Hematopoietic multipotent progenitor cell (in vitro differentiated cells): ENCODE results near the gene PHETA2. TPM values are rescaled to one million over a fixed set of nuclear protein-coding genes. Genes with fewer than 3 reads are reported as not detected.
"Not testable (repeated sequence)": the region's sequence is repeated elsewhere in the genome, so short reads cannot be mapped to it uniquely, and the experiment has no call there.

Experiments used
- DNase-seq, 3 donors: peaks; one replicate each; pipeline ENCODE4 v3.0.0-alpha.2; 2011 to 2015; ENCODE audit warnings: low read depth in 2 of 3, low spot score in 2 of 3
- total RNA-seq: library from RNA; depleted of rRNA; stranded (reverse); fragments of >200 nt; gene quantifications from one replicate; pipeline ENCODE4 v1.2.3, GENCODE V29; 2012

The PHETA2 gene
- total RNA-seq, 1 donor, result 10.0 TPM

DNA sequence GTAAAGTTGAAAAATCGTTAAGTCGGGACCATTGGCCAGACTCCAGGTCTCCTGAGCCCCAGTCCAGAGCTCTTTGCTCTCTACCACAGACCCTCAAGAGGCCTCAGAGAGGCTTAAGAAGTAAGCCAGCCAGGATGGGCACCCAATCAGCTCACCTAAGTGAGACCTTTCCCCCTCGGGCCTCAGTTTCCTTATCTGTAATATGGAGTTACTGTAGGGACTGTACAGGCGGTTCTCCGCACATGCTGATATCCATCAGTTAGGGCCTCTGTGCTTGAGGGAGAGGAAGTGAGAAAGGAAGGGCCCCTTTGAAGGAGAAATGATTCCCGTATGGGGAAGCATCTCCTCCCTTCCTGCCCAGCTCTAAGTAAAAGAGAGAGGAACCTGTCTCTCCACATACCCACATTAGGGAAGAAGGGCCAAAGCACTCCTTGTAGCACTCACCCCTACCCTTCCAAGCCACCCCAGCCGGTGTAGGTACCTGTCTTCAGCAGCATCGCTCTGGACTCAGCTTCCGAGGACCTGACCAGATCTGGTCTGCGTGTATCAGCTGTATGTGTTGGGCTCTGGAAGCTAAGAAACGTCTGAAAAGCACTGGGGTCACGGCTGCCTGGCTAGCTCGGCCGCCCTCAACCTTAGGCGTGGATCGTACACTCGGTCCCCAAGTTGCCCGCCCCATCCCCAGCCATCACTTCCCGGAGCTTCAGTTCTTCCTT, 4.1 kb upstream of the PHETA2 start:
- DNase-seq, result no peak

DNA sequence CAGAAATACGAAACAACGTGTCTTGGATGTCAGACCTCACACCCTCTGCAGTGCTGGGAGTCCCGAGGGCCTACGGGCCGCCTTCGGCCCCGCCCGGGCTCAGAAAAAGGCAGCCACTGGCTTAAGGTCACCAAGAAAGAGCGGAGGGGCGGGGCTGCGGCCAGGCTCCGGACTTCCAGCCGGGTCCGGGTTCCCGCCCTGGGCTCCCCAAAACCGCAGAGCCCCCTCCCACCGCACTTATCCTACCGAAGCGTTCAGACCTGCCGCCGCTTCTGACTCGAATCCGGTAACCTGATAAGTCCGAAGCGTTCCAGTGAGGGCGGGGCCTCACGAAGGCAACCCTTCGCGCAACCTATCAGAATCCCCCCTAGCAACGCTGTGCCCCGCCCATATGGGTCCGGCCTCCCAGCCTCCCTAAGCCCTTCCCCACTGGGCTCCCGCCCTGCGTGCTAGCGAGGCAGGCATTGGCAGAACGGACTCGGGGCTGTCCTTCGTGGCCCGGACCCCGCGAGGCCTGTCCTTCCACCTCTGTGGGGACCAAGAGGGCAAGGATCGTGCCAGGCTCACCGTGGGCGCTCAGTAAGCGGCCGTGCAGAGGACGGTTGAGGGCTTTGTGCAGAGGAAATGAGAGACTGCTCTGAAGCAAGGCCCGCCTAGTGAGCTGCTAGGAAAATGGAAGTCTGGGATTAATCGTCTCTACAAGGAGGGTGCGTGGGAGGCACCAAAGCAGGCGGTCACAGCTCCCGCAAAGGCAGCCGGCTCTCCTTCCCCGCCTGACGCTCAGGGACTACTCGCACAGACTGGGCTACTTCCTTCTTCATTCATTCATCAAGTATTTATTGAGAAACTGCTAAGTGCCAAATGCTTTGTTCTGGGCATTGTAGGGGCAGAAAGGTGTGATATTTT, 3.3 kb upstream of the PHETA2 start, which contains the start of gene NAGA:
TSS of gene NAGA (minus strand) at position 296 of the 906 bp plus-strand sequence. CDS start 515 bp downstream, outside the sequence.
- DNase-seq, result peak; percentile 67 to 97 (median 94)

DNA sequence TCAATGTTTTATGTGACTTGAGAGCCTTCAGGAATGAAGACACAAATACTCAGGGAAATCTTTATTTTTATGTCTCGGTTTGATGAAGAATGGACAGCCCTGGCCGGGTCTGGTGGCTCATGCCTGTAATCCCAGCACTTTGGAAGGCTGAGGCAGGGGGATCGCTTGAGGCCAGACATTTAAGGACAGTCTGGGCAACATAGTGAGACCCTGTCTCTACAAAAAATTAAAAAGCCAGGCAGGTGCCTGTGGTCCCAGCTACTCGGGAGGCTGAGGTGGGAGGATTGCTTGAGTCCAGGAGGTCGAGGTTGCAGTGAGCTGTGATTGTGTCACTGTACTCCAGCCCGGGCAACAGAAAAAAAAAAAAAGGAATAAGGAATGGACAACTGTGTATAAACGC, 2.5 kb upstream of the PHETA2 start:
- not testable (repeated sequence) for DNase-seq

DNA sequence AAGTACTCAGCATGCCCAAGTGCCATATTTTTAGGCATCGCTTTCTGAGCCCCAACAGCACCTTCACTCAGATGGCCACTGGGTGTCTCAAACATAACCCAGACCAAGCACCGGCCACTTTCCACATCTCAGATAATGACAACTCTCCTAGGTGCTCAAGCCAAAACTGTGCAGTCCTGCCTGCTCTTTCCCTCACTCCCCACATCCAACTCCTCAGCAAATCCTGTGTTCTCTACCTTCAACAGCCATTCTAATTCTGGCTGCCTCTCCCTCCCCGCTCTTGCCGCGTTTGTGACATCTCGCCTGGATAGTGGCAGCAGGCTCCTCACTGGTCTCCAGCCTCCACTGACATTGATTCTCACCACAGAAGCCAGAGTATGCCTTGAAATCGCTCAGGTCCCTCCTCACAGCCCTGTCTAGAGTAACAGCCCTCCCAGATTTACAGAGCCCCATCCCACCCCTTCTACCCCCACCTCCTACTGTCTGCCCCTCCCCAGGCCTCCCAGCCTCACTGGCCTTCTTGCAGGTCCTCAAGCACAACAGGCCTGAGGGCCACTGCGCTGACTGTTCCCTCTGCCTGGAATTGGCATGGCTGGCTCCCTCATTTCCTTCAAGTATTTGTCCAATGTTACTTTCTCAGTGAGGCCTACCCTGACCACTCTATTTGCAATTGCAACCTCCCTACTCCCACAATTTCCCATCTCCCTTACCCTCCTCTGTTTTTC, 1.3 kb upstream of the PHETA2 start:
- no peak for DNase-seq

DNA sequence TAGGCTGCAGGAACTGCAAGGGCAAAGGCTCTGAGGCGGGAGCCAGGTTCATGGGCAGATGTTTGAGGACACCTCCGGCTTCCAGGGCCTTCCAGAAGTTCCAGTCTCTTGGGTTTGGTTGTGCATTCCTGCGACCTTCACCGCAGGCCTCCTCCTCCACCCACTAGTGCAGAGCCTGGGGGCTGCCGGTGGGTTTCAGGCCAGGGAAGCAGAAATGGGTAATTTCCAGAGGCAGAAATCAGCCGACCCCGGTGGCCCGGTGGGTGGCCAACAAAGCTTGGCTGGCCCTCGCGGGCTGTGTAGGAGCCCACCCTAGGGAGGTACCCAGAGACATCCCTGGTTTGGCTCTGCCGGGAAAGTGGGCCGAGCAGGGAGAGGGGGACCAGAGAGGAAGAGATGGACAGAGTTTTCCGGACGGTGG, 417 bp upstream of the PHETA2 start:
- DNase-seq, result no peak

DNA sequence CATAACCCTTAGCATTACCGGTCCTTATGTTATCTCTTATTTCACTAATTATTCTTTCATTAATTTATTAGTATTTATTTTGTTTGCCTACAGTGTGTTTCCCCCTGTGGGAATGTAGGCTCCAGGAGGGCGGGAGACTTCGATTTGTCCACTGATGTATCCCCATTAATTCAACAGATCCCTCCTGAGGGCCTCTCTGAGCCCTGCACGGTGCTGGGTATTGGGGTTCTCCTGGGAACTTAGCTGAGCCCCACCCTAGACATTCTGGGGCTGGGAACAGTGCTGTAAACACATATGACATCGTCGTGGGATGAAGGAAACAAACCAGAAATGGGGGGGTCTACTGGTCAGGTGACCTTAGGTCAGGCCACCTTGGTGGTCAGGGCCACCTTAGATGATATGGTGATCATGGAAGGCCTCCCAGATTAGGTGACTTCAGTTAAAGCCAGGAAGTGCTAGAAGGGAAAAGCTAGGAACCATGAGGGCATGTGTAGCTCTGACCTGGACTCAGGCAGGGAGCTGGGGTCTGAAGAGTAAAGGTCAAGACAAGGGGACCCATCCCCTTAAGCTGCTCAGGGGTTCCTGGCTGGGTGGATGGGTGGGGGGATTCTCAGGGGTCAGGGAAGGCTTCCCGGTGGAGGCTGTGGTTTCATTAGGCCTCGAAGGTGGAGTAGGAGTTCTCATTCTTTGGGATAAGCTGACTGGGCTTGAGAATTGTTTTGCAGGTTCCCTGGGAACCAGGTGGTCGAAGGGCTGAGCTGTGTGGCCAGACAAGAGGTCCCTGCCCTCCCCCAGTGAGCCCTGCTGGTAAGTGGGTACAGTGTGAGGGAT, 1.0 kb downstream of the PHETA2 start:
- no peak for DNase-seq

DNA sequence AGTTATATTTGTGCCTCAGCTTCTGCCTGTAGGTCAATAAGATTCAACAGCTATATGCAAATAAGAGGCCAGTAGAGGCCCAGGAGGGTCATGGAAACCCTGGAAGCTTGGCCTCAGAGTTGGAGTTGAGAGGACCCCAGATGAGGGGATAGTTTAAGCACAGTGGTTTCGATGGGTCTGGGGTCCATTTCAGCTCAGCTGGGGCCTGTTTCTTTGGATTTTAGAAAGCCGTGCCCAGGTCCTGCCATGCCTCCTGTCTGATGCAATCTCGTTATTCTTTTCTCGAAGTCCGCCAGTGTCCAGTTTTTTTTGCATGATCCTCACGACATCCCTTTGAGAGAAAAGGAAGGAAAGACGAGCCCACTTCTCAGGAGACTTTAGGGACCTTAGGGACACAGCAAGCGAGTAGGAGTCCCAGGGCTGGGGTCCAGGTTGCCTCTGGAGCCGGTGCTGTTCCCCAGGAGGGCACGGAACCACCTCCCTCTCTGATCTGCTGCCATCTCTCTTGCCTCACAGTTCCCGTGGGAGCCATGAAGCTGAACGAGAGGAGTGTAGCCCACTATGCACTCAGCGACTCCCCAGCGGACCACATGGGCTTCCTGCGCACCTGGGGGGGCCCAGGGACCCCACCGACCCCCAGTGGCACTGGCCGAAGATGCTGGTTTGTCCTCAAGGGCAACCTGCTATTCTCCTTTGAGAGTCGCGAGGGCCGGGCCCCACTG, 2.9 kb downstream of the PHETA2 start:
- DNase-seq, result no peak

DNA sequence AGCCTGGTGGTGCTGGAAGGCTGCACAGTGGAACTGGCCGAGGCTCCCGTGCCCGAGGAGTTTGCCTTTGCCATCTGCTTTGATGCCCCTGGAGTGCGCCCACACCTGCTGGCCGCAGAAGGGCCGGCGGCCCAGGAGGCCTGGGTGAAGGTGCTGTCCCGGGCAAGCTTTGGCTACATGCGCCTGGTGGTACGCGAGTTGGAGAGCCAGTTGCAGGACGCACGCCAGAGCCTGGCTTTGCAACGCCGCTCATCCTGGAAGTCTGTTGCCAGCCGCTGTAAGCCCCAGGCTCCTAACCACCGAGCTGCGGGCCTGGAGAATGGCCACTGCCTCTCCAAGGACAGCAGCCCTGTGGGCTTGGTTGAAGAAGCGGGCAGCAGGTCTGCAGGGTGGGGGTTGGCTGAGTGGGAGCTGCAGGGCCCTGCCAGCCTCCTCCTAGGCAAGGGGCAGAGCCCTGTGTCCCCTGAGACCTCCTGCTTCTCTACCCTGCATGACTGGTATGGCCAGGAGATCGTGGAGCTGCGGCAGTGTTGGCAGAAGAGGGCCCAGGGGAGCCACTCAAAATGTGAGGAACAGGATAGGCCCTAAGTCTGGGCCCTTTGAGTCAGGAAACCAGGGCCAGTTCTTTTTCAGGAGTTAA, 3.6 kb downstream of the PHETA2 start:
- DNase-seq, result no peak

DNA sequence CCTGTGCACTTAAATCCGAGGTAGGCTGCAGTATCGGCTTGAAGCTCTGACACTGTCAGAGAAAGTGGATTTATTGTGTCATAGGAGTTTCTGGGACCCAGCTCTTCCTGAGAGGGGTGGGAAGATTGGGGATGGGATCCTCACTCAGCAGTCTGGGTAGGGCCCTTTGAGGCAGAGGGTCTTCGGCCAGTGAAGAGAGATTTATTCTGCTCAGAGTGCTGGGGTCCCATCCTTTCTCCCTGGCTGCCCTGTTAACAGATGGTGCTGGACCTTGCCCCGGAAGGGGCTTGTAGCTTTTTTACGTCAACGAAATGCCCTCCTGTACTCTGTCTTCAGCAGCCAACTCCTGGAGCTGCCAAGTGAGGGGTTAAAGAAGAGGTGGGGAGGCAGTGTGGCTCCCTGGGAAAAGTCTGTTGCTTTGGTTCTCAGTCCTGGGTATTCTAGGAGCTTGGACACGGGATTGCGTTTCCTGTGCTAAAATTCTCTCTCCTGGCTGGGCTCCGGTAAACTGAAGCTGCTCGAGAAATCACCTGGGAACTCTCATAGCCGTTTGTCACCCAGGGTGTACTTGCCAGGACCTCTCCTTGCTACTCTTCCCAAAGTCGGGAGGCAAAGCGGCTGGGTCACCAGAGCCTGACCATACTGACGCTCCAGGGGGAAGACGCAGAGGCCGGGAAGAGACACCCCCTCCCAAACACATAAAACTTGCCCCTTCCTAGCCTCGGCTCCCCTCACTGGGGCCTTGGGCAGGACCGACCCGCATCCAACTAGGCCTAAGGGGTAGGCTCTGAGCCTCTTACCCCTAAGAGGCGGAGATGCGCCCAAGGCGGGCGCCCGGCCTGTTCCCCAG, 4.6 kb downstream of the PHETA2 start:
- no peak for DNase-seq

DNA sequence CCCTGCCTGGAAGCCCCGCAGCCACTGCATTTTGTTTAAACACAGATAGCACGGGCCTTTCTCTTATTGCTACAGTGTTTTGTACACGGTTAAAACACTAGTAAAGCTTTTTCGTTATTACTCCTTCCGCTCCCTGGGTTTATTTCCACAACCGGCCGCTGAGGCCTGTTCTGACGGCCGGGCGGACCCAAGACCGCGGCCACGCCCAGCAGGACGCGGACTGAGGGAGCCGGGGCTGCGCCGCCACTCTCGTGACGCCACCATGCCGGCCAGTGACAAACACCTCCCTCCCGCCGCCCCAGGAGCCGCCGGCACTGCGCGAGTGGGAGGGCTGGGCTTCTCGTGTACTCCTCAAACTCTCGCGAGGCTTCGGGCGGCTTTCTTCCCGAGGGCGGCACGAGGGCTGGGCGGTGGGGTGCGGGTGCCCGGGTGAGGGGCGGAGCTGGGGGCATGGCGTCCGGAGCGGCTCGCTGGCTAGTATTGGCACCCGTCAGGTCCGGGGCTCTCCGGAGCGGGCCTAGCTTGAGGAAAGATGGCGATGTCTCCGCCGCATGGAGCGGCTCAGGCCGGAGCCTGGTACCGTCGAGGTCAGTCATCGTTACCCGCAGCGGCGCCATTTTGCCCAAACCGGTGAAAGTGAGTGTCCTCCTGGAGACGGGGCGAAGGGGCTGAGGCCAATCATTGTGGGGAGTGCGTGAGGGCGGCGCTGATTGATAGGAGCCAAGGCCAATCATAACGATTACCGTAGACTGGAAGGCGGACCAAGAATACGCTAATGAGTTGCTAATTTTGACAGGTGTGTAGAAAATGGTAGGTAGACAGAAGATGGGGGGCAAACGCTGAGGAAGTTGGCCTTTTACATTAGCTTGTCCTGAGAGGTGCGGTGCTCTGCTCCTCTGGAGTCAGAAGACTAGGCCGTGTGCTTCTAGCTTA, 5.5 kb downstream of the PHETA2 start, which contains the start of gene SMDT1:
TSS of gene SMDT1 (plus strand) at position 382 of the 933 bp plus-strand sequence. CDS start at position 451, 69 bp downstream.
- DNase-seq, result peak; percentile 97 to 99 (median 99)

DNA sequence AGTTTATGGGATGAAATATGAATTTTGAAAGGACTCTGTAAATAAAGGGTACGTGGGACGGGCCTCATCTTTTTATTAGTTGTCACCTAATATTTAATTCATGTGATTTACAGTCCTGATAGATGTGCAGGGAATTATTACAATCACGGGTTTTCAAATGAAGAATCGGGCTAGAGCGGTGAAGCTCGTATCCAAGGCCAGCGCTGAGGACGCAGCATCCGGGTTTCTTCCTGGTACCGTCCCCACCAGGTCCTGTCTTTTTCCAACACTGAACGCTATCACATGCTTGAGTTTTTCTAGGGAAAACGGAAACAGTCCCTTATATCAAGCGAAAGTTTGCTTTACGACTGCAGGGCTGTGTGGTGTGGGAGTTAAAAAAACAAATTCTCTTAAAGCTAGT, 6.2 kb downstream of the PHETA2 start:
- DNase-seq, result peak in 1 of 3 donors; percentile 17

DNA sequence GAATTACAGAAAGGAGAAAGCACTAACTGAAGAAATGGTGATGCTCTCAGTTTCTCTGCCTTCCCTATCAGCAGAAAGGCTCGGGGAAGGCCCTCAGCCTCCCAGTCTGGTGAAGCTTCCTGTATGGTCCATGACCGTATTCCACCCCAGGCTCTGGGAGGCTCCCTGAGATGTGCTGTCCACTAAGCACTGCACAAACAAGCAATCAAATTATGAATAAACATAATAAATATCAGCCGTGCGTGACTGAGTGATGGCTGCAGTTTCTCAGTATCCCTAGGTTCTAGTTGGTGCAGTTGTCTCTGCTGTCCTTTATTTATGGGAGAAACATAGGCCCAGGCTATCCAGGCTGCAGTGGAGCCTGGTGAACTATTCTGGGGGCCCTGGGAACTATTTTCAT, 9.1 kb downstream of the PHETA2 start:
- DNase-seq, result no peak

DNA sequence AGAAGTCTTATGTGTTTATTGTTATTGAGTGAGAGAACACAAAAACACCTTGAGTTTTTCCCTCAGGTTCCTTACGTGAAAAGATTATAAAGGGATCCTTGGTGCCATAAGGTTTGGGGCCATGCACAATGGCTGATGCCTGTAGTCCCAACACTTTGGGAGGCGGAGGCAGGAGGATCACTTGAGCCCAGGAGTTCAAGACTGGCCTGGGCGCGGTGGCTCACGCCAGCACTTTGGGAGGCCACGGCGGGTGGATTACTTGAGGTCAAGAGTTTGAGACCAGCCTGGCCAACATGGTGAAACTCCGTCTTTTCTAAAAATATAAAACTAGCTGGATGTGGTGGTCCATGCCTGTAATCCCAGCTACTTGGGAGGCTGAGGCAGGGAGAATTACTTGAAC, 10.8 kb downstream of the PHETA2 start:
- no peak for DNase-seq

DNA sequence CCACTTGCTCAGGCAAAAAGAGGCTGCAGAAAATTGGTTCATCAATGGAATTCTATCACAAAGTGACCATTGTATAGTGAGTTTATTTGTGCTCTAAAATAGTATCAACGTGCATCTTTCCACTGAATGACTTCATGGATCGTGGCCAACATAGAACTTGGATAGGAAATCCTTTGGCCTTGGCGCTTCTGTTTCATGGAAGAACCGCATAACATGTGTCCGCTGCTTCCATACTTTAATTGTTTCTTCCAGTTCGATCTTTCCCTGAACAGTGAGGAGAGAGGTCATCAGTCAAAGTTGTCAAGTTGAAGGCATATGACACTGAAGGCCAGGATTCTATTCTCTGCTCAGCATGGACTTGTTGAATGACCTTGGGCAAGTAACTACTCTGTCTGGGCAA, 12.0 kb downstream of the PHETA2 start:
- DNase-seq, result no peak

DNA sequence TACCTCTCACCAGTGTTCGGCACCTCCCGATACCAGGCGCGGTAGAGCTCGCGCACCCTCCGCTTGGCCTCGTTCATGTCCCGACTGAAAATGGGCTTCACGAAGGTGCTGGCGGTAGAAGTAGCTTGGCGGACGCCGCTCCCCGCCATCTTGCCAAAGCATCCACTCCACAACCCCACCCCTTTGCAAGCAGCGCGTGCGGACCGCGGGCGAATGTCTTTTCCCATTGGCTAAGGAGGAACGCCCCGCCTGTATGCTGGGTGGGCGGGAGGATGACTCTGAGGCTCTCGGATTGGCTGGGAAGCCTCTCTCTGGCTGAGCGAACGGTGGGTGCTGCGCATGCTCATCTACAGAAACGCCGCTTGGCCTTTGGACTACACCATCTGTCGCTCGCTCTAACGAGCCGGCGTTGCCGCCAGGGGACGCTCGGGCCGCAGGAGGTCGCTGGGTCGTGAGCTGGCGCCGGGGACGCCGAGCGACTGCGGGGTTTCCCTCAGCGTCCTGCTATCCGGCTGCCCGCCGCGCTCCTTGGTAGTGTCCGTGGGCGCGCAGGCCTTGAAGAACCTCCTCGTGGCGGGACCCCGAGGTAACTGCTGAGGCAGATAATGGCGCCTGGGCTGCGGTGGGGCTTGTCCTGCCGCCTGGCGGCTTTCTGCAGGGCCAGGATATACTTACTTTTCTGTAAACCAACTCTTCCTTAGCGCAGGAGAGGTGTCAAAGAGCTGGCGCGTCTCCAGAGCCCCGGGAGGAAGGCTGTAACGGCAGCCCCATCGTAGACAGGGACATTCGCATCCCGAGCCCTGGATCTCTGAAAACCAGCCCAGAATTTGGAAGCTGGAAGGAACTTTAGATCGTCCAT, 16.8 kb downstream of the PHETA2 start, which contains the start of gene NDUFA6:
TSS of gene NDUFA6 (minus strand) at position 177 of the 859 bp plus-strand sequence. CDS start at position 149, 28 bp downstream.
- peak; percentile 94 to 100 (median 98) for DNase-seq

DNA sequence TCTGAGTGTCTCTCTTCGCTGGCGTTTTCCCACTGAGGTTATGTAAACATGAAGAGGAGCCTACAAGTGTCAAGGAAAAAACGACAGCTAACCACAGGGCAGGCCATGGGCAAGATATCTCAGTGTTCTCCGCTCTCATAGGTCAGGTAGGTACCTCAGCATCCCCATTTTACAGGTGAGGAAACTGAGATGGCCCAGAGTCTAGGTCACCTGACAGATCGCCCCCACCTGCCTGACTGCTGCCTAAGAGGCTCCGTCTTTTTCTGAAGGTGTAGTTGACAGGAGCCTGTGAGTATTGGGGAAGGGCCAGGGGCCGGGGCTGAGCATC, 17.4 kb downstream of the PHETA2 start:
- no peak for DNase-seq
